Measurements from ENCODE around the gene WWOX. TPM values are rescaled to one million over a fixed set of nuclear protein-coding genes. Genes with fewer than 3 reads are reported as not detected.

The WWOX gene
- total RNA-seq, 1 experiment from 2014 or later, result 35.6 TPM

- intact Hi-C loops (cut with micrococcal nuclease; ENCODE audit: unreplicated experiment), result no loop called here
- Histone ChIP-seq H3K4me3 (no peak overlapping the region), H4K20me1 (ENCODE audit: insufficient read depth) (no peaks in the 10 kb centered on the region), H3K27ac (no peak overlapping the region), H2AFZ (no peak overlapping the region), H3K4me2 (no peak overlapping the region), H3K36me3 (ENCODE audit: low read depth) (no peaks in the 10 kb centered on the region), H3K9me2 (ENCODE audit: insufficient read depth) (no peaks in the 10 kb centered on the region), H3K27me3 (ENCODE audit: insufficient read depth, low read depth) (no peaks in the 10 kb centered on the region), H3K79me2 (ENCODE audit: low read depth) (no peaks in the 10 kb centered on the region), H3F3A (ENCODE audit: insufficient read depth, low read depth) (no peaks in the 10 kb centered on the region), H3K4me1 (replicated peaks; ENCODE audit: insufficient read depth) (no peaks in the 10 kb centered on the region), H3K9me3 (ENCODE audit: insufficient read depth, low read depth) (no peaks in the 10 kb centered on the region)
- no TSS peak for BruUV-seq (replicated peaks)
- ChIA-PET CTCF (no interaction called here), POLR2A (ENCODE audit: unreplicated experiment) (no interaction called here)
- no peak for TF ChIP-seq EZH2 (IDR thresholded peaks at IDR 0.05; ENCODE audit: low read depth)
- TF ChIP-seq CTCF (conservative IDR thresholded peaks at IDR 0.05), result no peak
- no peak for DNase-seq
These were observed 184.9 kb downstream of the WWOX start for GRCh38 chr16:78284326-78284725.

GRCh38 chr16:78284957-78285434, 185.5 kb downstream of the WWOX start:
- Histone ChIP-seq H3K4me1 (replicated peaks; ENCODE audit: insufficient read depth) (no peaks in the 10 kb centered on the region), H3K4me3 (no peak overlapping the region), H3F3A (ENCODE audit: insufficient read depth, low read depth) (no peaks in the 10 kb centered on the region), H3K79me2 (ENCODE audit: low read depth) (no peaks in the 10 kb centered on the region), H4K20me1 (ENCODE audit: insufficient read depth) (no peaks in the 10 kb centered on the region), H3K27me3 (ENCODE audit: insufficient read depth, low read depth) (no peaks in the 10 kb centered on the region), H3K27ac (no peak overlapping the region), H3K4me2 (no peak overlapping the region), H3K9me2 (ENCODE audit: insufficient read depth) (no peaks in the 10 kb centered on the region), H3K36me3 (ENCODE audit: low read depth) (no peaks in the 10 kb centered on the region), H3K9me3 (ENCODE audit: insufficient read depth, low read depth) (no peaks in the 10 kb centered on the region), H2AFZ (no peak overlapping the region)
- CTCF ChIA-PET, result no interaction called here
- POLR2A ChIA-PET (ENCODE audit: unreplicated experiment), result no interaction called here
- intact Hi-C loops (cut with micrococcal nuclease; ENCODE audit: unreplicated experiment), result no loop called here
- BruUV-seq (replicated peaks), result no TSS peak
- no peak for DNase-seq
- no peak for TF ChIP-seq EZH2 (IDR thresholded peaks at IDR 0.05; ENCODE audit: low read depth)
- no peak for TF ChIP-seq CTCF (conservative IDR thresholded peaks at IDR 0.05)

GRCh38 chr16:78285437-78285922, 186.0 kb downstream of the WWOX start:
- H3K79me2 ChIP-seq (ENCODE audit: low read depth), result no peaks in the 10 kb centered on the region
- TF ChIP-seq EZH2 (IDR thresholded peaks at IDR 0.05; ENCODE audit: low read depth) (no peak), CTCF (conservative IDR thresholded peaks at IDR 0.05) (no peak)
- H3K4me2 ChIP-seq, result no peak overlapping the region
- H3K27ac ChIP-seq, result no peak overlapping the region
- H3F3A ChIP-seq (ENCODE audit: insufficient read depth, low read depth), result no peaks in the 10 kb centered on the region
- BruUV-seq (replicated peaks), result no TSS peak
- no peak overlapping the region for H2AFZ ChIP-seq
- CTCF ChIA-PET, result no interaction called here
- POLR2A ChIA-PET (ENCODE audit: unreplicated experiment), result no interaction called here
- H3K4me3 ChIP-seq, result no peak overlapping the region
- no peaks in the 10 kb centered on the region for H3K4me1 ChIP-seq (replicated peaks; ENCODE audit: insufficient read depth)
- no peak for DNase-seq
- no peaks in the 10 kb centered on the region for H3K27me3 ChIP-seq (ENCODE audit: insufficient read depth, low read depth)
- no peaks in the 10 kb centered on the region for H3K9me3 ChIP-seq (ENCODE audit: insufficient read depth, low read depth)
- no peaks in the 10 kb centered on the region for H4K20me1 ChIP-seq (ENCODE audit: insufficient read depth)
- H3K36me3 ChIP-seq (ENCODE audit: low read depth), result no peaks in the 10 kb centered on the region
- intact Hi-C loops (cut with micrococcal nuclease; ENCODE audit: unreplicated experiment), result no loop called here
- no peaks in the 10 kb centered on the region for H3K9me2 ChIP-seq (ENCODE audit: insufficient read depth)

All from PC-9 (cell line).